ENCODE measurements around the gene ANGPTL3.

The ANGPTL3 gene

GRCh38 chr1:62621907-62622306 lies 24.6 kb downstream of the ANGPTL3 start:
- no peak for TF ChIP-seq CTCF (IDR thresholded peaks at IDR 0.05; ENCODE audit: control extremely low read depth, extremely low read depth, low read depth, missing control alignments)
- CTCF ChIA-PET, result interaction anchor here (2.7 kb wide), 1 partner anchor 8 kb away, joined by 8 read pairs; no protein-coding TSS in a partner anchor
- DNase-seq (ENCODE audit: extremely low spot score), result peak; percentile 50
- POLR2A ChIA-PET, result no interaction called here

GRCh38 chr1:62625415-62625814 lies 28.1 kb downstream of the ANGPTL3 start:
- ChIA-PET CTCF (interaction anchor here (1.0 kb wide), 1 partner anchor 15 kb away, joined by 5 read pairs; no protein-coding TSS in a partner anchor), POLR2A (no interaction called here)
- TF ChIP-seq CTCF (IDR thresholded peaks at IDR 0.05; ENCODE audit: control extremely low read depth, extremely low read depth, low read depth, missing control alignments), result no peak
- peak; percentile 35 for DNase-seq (ENCODE audit: extremely low spot score)

GRCh38 chr1:62628506-62628905 lies 31.2 kb downstream of the ANGPTL3 start:
- TF ChIP-seq CTCF (IDR thresholded peaks at IDR 0.05; ENCODE audit: control extremely low read depth, extremely low read depth, low read depth, missing control alignments), result no peak
- CTCF ChIA-PET, result no interaction called here
- POLR2A ChIA-PET, result no interaction called here
- DNase-seq (ENCODE audit: extremely low spot score), result no peak

GRCh38 chr1:62637392-62638105 lies 40.2 kb downstream of the ANGPTL3 start:
- no peak for DNase-seq (ENCODE audit: extremely low spot score)
- TF ChIP-seq CTCF (IDR thresholded peaks at IDR 0.05; ENCODE audit: control extremely low read depth, extremely low read depth, low read depth, missing control alignments), result no peak
- ChIA-PET POLR2A (no interaction called here), CTCF (no interaction called here)

- ChIA-PET POLR2A (no interaction called here), CTCF (no interaction called here)
- DNase-seq (ENCODE audit: extremely low spot score), result no peak
- no peak for TF ChIP-seq CTCF (IDR thresholded peaks at IDR 0.05; ENCODE audit: control extremely low read depth, extremely low read depth, low read depth, missing control alignments)
Observed at GRCh38 chr1:62643283-62643682, 46.0 kb downstream of the ANGPTL3 start.

GRCh38 chr1:62652387-62652786 lies 55.1 kb downstream of the ANGPTL3 start:
- ChIA-PET POLR2A (no interaction called here), CTCF (no interaction called here)
- DNase-seq (ENCODE audit: extremely low spot score), result no peak
- TF ChIP-seq CTCF (IDR thresholded peaks at IDR 0.05; ENCODE audit: control extremely low read depth, extremely low read depth, low read depth, missing control alignments), result no peak
